Neural cell (in vitro differentiated cells): ENCODE data around the gene CDK5RAP2.

ENCODE experiments used
- CTCF ChIP-seq: fragments of 450-650 bp; IDR thresholded peaks from 2 replicates; pipeline ENCODE4 v1.5.1; 2014; ENCODE audit warnings: antibody characterized with exemption, mild to moderate bottlenecking, moderate library complexity; ENCODE audit not compliant: poor library complexity, severe bottlenecking
- EP300 ChIP-seq: fragments of 450-650 bp; conservative IDR thresholded peaks from 2 replicates; pipeline ENCODE4 v1.6.1; 2014; ENCODE audit warnings: antibody characterized with exemption, mild to moderate bottlenecking, moderate library complexity; ENCODE audit not compliant: poor library complexity, severe bottlenecking
- EZH2 ChIP-seq: fragments of 200-600, 300-800 bp; shearing (Covaris generic), sonication (generic); IDR thresholded peaks from 2 replicates; pipeline ENCODE4 v1.6.1; 2014; ENCODE audit warnings: antibody characterized with exemption, low read length, borderline replicate concordance, mild to moderate bottlenecking; ENCODE audit not compliant: insufficient read depth, poor library complexity, severe bottlenecking
- POLR2AphosphoS5 ChIP-seq: IDR thresholded peaks from 2 replicates; pipeline ENCODE4 v1.6.1; 2012
- TAF1 ChIP-seq: IDR thresholded peaks from 2 replicates; pipeline ENCODE4 v1.6.1; 2012; ENCODE audit warnings: low read depth

DNA sequence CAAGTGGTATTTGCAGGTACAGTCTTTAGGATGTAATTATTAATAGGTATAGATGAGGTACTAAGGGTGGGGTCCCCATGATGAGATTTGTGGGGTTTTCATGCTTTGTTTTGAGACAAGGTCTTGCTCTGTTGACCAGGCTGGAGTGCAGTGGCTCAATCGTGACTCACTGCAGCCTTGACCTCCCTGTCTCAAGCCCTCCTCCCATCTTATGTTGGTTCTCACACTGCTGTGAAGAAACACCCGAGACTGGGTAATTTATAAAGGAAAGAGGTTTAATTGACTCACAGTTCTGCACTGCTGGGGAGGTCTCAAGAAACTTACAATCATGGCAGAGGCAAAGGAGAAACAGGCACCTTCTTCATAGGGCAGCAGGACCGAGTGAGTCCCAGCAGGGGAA lies 217.5 kb downstream of the CDK5RAP2 start:
- TF ChIP-seq CTCF (no peak), POLR2AphosphoS5 (no peak), TAF1 (no peak), EZH2 (no peak), EP300 (no peak)
